ENCODE data around the gene NDE1.

- TF ChIP-seq CTCF (conservative IDR thresholded peaks at IDR 0.05 in 1 of 2, IDR thresholded peaks at IDR 0.05 in 1 of 2; ENCODE audit: low read depth in 1 of 2, low read length in 2 of 2) = no peak
- TF ChIP-seq EZH2 (IDR thresholded peaks at IDR 0.05; ENCODE audit: low read length, missing control alignments) = no peak
Measured at GRCh38 chr16:15729152-15729551, 79.1 kb downstream of the NDE1 start.

Measured in fibroblast of lung (primary cell).